ENCODE measurements around the gene HELQ.

The HELQ gene

GRCh38 chr4:83389756-83390505 is 65.7 kb downstream of the HELQ start:
- no peaks in the 10 kb centered on the region for H3K27me3 Mint-ChIP-seq
- DNase-seq (no peak), ATAC-seq (no peak)
- no peak overlapping the region for H3K4me3 Mint-ChIP-seq
- no peak overlapping the region for H3K27ac Mint-ChIP-seq
- no peaks in the 10 kb centered on the region for H3K9me3 Mint-ChIP-seq
- H3K4me1 Mint-ChIP-seq = peaks cover 11% of the 10 kb centered on the region

GRCh38 chr4:83389037-83389720 is 66.4 kb downstream of the HELQ start:
- H3K4me1 Mint-ChIP-seq = peaks cover 11% of the 10 kb centered on the region

GRCh38 chr4:83388313-83388676 is 67.3 kb downstream of the HELQ start:
- Mint-ChIP-seq H3K9me3 (peaks cover 0 to 8% of the 10 kb centered on the region in 2 donors), H3K27ac (peak overlapping the region; percentile 35 to 66), H3K4me3 (no peak overlapping the region)

More at GRCh38 chr4:83389037-83389720, 66.4 kb downstream of the HELQ start:
- DNase-seq (no peak), ATAC-seq (no peak)
- Mint-ChIP-seq H3K9me3 (peaks cover 0 to 5% of the 10 kb centered on the region in 2 donors), H3K27me3 (no peaks in the 10 kb centered on the region), H3K27ac (no peak overlapping the region), H3K4me3 (no peak overlapping the region)

GRCh38 chr4:83387476-83388312 is 67.9 kb downstream of the HELQ start:
- peaks cover 13% of the 10 kb centered on the region for H3K4me1 Mint-ChIP-seq
- ATAC-seq = no peak
- H3K27me3 Mint-ChIP-seq = no peaks in the 10 kb centered on the region
- peaks cover 0 to 8% of the 10 kb centered on the region in 2 donors for H3K9me3 Mint-ChIP-seq
- no peak for DNase-seq
- H3K27ac Mint-ChIP-seq = peak overlapping the region; percentile 23 to 66
- no peak overlapping the region for H3K4me3 Mint-ChIP-seq

More at GRCh38 chr4:83388313-83388676, 67.3 kb downstream of the HELQ start:
- ATAC-seq = peak; percentile 86
- peaks cover 11% of the 10 kb centered on the region for H3K4me1 Mint-ChIP-seq
- peak; percentile 33 to 41 for DNase-seq
- H3K27me3 Mint-ChIP-seq = no peaks in the 10 kb centered on the region

- Mint-ChIP-seq H3K27me3 (no peaks in the 10 kb centered on the region), H3K9me3 (peaks cover 0 to 8% of the 10 kb centered on the region in 2 donors), H3K4me1 (peaks cover 17% of the 10 kb centered on the region), H3K27ac (no peak overlapping the region), H3K4me3 (no peak overlapping the region)
- ATAC-seq (no peak), DNase-seq (no peak)
Measured at GRCh38 chr4:83387012-83387411, 68.6 kb downstream of the HELQ start.

GRCh38 chr4:83382850-83383249 is 72.8 kb downstream of the HELQ start:
- Mint-ChIP-seq H3K27ac (no peak overlapping the region), H3K9me3 (peaks cover 9 to 31% of the 10 kb centered on the region in 2 donors), H3K27me3 (no peaks in the 10 kb centered on the region), H3K4me3 (no peak overlapping the region), H3K4me1 (peaks cover 8% of the 10 kb centered on the region)
- no peak for DNase-seq
- no peak for ATAC-seq

GRCh38 chr4:83381173-83381572 is 74.5 kb downstream of the HELQ start:
- no peak for ATAC-seq
- peaks cover 5% of the 10 kb centered on the region for H3K4me1 Mint-ChIP-seq
- no peak for DNase-seq
- H3K4me3 Mint-ChIP-seq = no peak overlapping the region
- no peak overlapping the region for H3K27ac Mint-ChIP-seq
- no peaks in the 10 kb centered on the region for H3K27me3 Mint-ChIP-seq
- peaks cover 17 to 48% of the 10 kb centered on the region in 2 donors for H3K9me3 Mint-ChIP-seq

- peaks cover 22 to 47% of the 10 kb centered on the region in 2 donors for H3K9me3 Mint-ChIP-seq
- H3K27ac Mint-ChIP-seq = no peak overlapping the region
- DNase-seq = peak in 1 of 2 donors; percentile 26
- no peak overlapping the region for H3K4me3 Mint-ChIP-seq
- no peak for ATAC-seq
- H3K27me3 Mint-ChIP-seq = no peaks in the 10 kb centered on the region
- peaks cover 5% of the 10 kb centered on the region for H3K4me1 Mint-ChIP-seq
Measured at GRCh38 chr4:83378419-83378818, 77.2 kb downstream of the HELQ start.

GRCh38 chr4:83372931-83373330 is 82.7 kb downstream of the HELQ start:
- peaks cover 8% of the 10 kb centered on the region for H3K27me3 Mint-ChIP-seq
- H3K9me3 Mint-ChIP-seq = peaks cover 13 to 25% of the 10 kb centered on the region in 2 donors
- H3K4me3 Mint-ChIP-seq = no peak overlapping the region
- no peak overlapping the region for H3K27ac Mint-ChIP-seq
- no peak for DNase-seq
- no peak for ATAC-seq
- peaks cover 12% of the 10 kb centered on the region for H3K4me1 Mint-ChIP-seq

- no peak for ATAC-seq
- peaks cover 10 to 15% of the 10 kb centered on the region in 2 donors for H3K9me3 Mint-ChIP-seq
- peaks cover 12% of the 10 kb centered on the region for H3K4me1 Mint-ChIP-seq
Measured at GRCh38 chr4:83371936-83372335, 83.7 kb downstream of the HELQ start.

GRCh38 chr4:83371235-83371634 is 84.4 kb downstream of the HELQ start:
- no peak overlapping the region for H3K27ac Mint-ChIP-seq
- DNase-seq (no peak), ATAC-seq (no peak)
- H3K4me3 Mint-ChIP-seq = no peak overlapping the region
- peaks cover 18% of the 10 kb centered on the region for H3K4me1 Mint-ChIP-seq
- peaks cover 14% of the 10 kb centered on the region for H3K27me3 Mint-ChIP-seq
- H3K9me3 Mint-ChIP-seq = peaks cover 5 to 8% of the 10 kb centered on the region in 2 donors

More at GRCh38 chr4:83371936-83372335, 83.7 kb downstream of the HELQ start:
- no peak for DNase-seq
- Mint-ChIP-seq H3K27me3 (peaks cover 8% of the 10 kb centered on the region), H3K4me3 (no peak overlapping the region), H3K27ac (no peak overlapping the region)

- peaks cover 18% of the 10 kb centered on the region for H3K4me1 Mint-ChIP-seq
- DNase-seq = no peak
- peaks cover 0 to 1% of the 10 kb centered on the region in 2 donors for H3K9me3 Mint-ChIP-seq
- H3K27ac Mint-ChIP-seq = peak overlapping the region in 1 of 2 donors; percentile 29
- H3K27me3 Mint-ChIP-seq = peaks cover 15% of the 10 kb centered on the region
- ATAC-seq = no peak
- no peak overlapping the region for H3K4me3 Mint-ChIP-seq
Measured at GRCh38 chr4:83370640-83370906, 85.0 kb downstream of the HELQ start.

GRCh38 chr4:83369831-83370639 is 85.6 kb downstream of the HELQ start:
- H3K27ac Mint-ChIP-seq = no peak overlapping the region
- peaks cover 18% of the 10 kb centered on the region for H3K4me1 Mint-ChIP-seq
- peaks cover 20% of the 10 kb centered on the region for H3K27me3 Mint-ChIP-seq
- DNase-seq (no peak), ATAC-seq (peak; percentile 15)
- H3K4me3 Mint-ChIP-seq = no peak overlapping the region
- no peaks in the 10 kb centered on the region for H3K9me3 Mint-ChIP-seq

GRCh38 chr4:83364312-83364711 is 91.3 kb downstream of the HELQ start:
- H3K9me3 Mint-ChIP-seq = no peaks in the 10 kb centered on the region
- peaks cover 15% of the 10 kb centered on the region for H3K4me1 Mint-ChIP-seq
- DNase-seq = no peak
- no peak overlapping the region for H3K4me3 Mint-ChIP-seq
- no peak for ATAC-seq
- H3K27ac Mint-ChIP-seq = no peak overlapping the region
- H3K27me3 Mint-ChIP-seq = peaks cover 26% of the 10 kb centered on the region

Data from stimulated activated naive CD8-positive, alpha-beta T cell treated with anti-CD3 and anti-CD28 coated beads, Interleukin-15, amount 100 ng/mL, for 72 hours (primary cell).